Choroid plexus epithelial cell (primary cell): ENCODE measurements around the gene SRR.

Source experiments
- DNase-seq: peaks from one replicate; pipeline ENCODE4 v3.0.0-alpha.2; 2010; ENCODE audit warnings: low read depth
- H3K4me3 ChIP-seq: 2 replicates; pipeline ENCODE4 v1.5.1; 2011; ENCODE audit warnings: low read depth, mild to moderate bottlenecking, control low read depth, low read length, moderate library complexity
- TF ChIP-seq, protein P1 (sequence below): conservative IDR thresholded peaks from 2 replicates; pipeline ENCODE4 v1.5.1; 2011; ENCODE audit warnings: low read depth, mild to moderate bottlenecking, control low read depth, inconsistent platforms, low read length, moderate library complexity

The SRR gene

DNA sequence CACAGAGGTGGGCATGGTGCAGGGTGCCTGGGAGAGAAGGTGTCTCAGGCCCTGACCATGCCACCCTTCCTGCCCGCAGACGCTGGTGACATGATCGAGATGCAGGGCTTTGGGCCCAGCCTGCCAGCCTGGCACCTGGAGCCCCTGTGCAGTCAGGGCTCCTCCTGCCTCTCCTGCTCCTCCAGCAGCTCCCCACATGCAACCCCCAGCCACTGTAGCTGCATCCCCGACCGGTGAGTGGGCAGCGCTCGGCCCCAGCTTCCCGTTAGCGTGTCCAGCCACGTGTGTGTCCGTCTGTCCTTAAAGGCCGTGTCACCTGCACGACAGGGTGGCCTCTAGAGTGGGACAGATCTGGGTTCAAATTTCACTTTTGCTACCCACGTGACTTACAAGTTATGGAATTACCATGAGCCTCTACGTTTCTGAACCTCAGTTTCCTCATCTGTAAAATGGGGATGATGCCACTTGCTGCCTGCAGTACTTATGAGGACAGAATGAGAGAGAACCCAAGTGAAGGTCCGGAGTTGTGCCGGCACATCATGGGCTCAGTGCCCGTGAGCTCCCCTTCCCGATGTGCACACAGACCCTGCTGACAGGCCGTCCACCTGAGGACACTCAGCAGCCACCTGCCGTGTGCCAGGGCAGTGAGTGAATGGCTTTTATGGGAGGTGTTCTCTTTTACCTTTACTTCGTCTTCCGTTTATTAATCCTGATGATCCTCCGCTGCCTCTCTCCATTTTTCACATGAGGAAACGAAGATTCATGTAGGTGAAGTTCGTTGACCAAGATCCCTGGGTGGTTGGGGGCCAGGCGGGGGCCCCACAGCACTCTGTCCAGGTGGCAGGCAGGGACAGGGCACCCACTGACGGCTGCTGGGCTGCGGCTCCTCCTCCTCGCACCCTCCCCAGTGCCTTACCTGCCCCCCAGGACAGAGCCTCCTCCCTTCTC, 67.7 kb downstream of the SRR start:
- no peak overlapping the region for H3K4me3 ChIP-seq
- no peak for DNase-seq
- TF ChIP-seq, protein P1, sequence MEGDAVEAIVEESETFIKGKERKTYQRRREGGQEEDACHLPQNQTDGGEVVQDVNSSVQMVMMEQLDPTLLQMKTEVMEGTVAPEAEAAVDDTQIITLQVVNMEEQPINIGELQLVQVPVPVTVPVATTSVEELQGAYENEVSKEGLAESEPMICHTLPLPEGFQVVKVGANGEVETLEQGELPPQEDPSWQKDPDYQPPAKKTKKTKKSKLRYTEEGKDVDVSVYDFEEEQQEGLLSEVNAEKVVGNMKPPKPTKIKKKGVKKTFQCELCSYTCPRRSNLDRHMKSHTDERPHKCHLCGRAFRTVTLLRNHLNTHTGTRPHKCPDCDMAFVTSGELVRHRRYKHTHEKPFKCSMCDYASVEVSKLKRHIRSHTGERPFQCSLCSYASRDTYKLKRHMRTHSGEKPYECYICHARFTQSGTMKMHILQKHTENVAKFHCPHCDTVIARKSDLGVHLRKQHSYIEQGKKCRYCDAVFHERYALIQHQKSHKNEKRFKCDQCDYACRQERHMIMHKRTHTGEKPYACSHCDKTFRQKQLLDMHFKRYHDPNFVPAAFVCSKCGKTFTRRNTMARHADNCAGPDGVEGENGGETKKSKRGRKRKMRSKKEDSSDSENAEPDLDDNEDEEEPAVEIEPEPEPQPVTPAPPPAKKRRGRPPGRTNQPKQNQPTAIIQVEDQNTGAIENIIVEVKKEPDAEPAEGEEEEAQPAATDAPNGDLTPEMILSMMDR = no peak

GRCh38 chr17:2372180-2372579, 68.4 kb downstream of the SRR start:
- no peak for DNase-seq
- TF ChIP-seq, protein P1 = no peak
- no peak overlapping the region for H3K4me3 ChIP-seq

DNA sequence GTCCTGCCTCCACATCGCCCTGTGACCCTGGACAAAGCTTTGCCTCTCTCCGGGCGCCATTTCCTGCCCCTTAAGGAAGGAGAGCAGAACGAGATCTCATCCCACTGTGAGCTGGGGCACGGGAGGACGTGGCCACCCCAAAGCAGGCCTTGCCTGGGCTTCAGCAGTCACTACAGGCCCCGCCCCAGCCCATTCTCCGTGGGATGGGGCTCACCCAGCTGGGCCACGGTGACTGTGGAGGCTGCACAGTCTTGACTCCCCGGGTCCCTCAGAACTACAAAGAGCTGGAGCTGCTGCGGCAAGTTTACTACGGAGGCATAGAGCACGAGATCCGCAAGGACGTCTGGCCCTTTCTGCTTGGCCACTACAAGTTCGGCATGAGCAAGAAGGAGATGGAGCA, 68.9 kb downstream of the SRR start:
- no peak for DNase-seq
- TF ChIP-seq, protein P1 = no peak
- H3K4me3 ChIP-seq = no peak overlapping the region

DNA sequence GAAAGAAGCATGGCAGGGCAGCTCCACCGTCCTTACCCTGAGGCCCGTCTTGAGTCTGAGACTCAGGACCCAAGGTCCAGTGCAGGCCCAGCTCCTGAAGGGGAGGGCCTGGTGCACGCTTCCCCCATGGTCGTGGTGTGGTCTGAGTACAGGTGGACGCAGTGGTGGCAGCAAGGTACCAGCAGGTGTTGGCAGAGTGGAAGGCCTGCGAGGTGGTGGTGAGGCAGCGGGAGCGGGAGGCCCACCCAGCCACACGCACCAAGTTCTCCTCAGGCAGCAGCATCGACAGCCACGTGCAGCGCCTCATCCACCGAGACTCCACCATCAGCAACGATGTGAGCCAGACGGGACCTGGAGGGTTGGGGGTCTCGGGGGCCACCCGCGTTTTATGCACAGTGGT, 69.4 kb downstream of the SRR start:
- no peak for DNase-seq
- TF ChIP-seq, protein P1 = no peak
- no peak overlapping the region for H3K4me3 ChIP-seq
